HG03442 (cell line): Measurements from ENCODE around the gene ORAI3.

Experiments used
- ATAC-seq: cut with Tn5 transposase; IDR thresholded peaks from one replicate; pipeline ENCODE4 v1.9.1; 2021; ENCODE audit warnings: mild to moderate bottlenecking, moderate library complexity; ENCODE audit not compliant: unreplicated experiment

Gene ORAI3

GRCh38 chr16:30946671-30947540 is 2.0 kb upstream of the ORAI3 start:
- ATAC-seq, result no peak

GRCh38 chr16:30947541-30947858 is 1.4 kb upstream of the ORAI3 start:
- ATAC-seq, result no peak

- ATAC-seq, result no peak
These were observed 805 bp upstream of the ORAI3 start for GRCh38 chr16:30947859-30948666.

DNA sequence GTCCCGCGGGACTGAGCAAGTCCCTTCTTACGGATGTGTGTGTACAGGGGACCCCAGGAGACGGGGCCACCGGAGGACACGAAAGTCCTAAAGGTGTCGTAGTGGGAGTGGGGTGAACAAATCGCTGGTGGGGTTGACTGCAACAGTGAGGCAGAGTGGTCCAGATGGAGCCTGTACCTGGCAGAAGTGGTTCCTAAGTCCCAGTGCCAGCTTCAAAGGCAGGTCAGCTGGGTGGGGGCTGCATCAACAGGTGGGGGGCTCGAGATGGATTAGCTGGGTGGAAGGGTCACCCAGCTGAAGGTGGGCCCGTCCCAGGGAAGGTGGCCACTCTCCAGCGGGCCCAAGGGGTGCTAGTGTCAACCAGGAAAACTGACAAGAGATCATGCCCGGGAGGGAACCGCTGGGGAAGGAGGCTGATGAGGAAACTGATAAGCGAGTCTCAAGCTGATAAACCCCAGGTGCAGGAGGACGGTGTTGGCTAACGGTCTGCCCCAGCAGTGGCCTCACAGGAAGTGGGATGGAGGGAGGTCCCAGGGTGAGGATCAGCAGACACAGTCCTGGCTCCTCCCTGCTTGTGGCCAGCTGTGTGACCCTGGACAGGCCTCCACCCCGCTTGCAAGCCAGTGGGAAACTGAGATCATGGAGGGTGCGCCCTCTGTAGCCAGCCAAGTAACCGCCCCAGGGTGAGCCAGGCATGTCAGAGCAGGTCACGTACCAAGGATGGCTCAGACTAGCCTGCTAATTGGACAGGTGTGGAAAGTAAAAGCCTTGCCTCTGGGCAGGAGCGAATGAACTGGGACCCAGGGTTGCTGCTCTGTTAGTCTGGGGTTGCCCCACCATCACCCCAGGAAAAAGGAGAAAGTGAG is 1.0 kb downstream of the ORAI3 start:
- peak; percentile 56 for ATAC-seq

DNA sequence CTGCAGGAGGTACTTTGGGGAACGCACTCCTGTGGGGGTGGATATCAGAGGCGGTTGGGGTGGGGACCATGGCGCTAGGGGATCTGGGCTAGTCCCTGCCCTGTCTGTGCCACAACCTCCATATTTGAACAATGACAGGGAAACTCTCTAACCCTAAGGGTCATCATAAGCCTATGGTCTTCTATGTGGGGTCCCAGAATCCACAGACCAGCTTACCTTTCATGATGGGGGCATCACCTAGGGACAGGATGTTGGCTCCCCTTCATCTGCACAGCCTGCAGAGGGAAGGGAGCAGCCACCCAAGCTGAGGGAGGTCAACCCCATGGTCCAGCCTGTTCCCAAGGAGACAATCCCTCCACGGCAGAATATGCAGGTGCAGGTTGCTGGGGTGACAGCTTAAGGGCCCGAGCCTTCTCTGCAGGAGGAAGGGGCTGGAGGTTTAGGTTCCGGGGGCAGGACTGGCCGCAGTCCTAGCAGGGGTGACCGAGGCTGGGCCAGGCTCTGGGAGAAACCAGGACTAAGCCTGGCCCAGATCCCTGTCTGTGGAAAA is 1.7 kb downstream of the ORAI3 start:
- no peak for ATAC-seq

- no peak for ATAC-seq
These were observed 2.3 kb downstream of the ORAI3 start for GRCh38 chr16:30951193-30951592.

DNA sequence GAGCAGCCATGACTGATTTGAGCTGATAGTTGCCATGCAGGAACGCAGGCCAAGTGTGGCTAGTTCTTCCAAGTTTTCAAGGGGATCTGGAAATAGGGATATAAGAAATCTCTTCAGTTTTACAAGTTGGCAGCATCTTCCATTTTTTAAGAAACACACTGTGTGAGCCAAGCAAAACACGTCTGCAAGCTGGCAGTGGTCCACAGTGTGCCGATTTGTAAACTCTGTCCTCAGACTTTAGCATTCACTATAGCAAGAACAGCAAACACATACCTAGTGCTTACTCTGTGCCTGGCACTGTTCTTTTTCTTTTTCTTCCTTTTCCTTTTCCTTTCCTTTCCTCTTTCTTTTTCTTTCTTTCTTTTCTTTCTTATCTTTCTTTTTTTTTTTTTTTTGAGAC is 2.9 kb downstream of the ORAI3 start:
- no peak for ATAC-seq

- no peak for ATAC-seq
These were observed 4.2 kb downstream of the ORAI3 start for GRCh38 chr16:30953111-30953510.

GRCh38 chr16:30953511-30954124 is 4.8 kb downstream of the ORAI3 start:
- no peak for ATAC-seq

DNA sequence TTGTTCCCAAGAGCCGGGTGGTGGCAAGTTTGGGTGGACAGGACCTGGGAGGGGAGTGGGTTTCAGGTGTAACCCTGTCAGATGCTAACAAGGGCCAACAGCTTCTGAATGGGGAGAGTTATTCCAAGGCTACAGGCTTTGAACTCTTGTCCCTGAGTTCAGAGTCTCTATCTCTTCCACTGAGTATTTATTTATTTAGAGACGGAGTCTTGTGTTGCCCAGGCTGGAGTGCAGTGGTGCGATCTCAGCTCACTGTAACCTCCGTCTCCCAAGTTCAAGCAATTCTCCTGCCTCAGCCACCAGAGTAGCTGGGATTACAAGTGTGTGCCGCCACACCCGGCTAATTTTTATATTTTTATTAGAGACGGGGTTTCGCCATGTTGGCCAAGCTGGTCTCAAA is 6.1 kb downstream of the ORAI3 start:
- ATAC-seq, result no peak

DNA sequence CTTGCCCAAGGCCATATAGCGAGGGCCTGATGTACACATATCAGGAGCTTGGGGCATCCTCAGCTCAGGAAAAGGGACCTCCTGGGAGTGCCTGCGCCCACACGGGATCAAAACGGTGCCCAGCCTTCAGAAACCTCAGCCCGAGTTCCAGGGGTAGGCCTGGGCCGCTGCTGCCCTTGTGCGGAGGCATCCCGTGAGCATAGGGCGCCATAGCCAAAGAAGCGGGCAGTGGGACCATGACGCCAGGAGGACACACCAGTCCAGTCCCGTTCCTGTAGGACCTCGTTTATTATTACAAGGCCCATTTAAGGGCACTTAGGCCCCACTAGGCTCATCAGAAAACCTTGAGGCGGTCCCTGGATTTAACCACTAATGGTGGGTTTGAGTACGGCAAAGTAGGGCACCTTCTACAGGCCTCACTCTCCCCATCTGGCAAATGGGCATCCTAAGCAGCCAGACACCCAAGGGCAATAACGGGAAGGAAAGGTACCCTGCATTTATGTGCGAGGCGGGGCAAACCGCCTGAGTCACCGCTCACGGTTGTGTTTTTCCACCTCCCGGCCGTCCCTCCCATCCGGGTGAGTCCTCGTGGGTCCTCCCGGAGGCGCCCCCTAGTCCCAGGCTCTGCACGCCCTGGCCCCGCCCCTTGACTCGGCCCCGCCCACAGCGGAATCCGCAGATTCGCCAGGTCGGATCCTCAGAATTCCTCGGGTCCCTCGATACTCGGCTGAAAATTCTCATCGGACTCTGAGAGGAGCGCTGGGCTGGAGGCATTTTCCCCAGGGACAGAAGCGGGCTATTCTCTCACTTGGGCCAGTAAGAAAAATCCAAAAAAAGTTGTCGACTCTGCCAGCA is 8.0 kb downstream of the ORAI3 start:
- ATAC-seq, result peak; percentile 36

DNA sequence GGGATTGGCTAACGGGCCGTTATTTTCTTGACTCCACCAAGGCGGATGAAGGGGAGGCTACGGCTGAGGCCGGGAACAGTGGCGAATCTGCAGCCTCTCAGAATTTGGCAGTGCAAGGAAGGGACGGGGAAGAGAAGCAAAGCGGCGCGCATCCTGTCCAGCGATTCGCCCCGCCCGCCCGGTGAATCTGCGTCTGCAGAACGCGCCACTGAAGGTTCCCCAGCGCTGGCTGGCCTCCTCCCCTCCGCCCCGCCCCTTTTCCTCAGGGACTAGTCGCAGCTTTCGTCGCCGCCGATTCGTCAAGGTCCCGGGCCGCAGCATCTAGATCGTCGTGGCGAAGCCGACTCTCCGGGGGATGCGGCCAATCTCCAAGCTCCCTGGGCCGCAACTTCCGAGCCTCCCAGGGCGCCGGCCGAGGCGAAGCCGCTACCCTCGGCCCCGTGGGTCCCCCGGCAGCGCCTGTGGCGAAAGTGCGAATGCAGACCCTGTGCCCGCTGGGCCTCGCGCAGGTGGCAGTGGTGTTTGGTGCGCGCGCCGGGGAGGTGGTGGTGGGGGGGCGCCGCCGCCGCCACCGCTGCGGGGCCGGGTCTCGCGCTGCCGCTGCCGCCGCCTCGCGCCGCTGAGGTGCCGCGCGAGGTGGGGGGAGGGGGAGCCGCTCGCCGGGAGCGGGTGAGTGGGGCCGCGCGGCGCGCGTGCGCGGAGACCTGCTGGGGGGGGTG is 8.7 kb downstream of the ORAI3 start, which contains the start of gene SETD1A:
TSS of gene SETD1A (plus strand) at position 299 of the 719 bp plus-strand sequence. CDS start 978 bp downstream, outside the sequence.
- peak; percentile 60 for ATAC-seq

GRCh38 chr16:30958175-30959079 is 9.6 kb downstream of the ORAI3 start:
- ATAC-seq, result peak; percentile 33

- no peak for ATAC-seq
These were observed 12.5 kb downstream of the ORAI3 start for GRCh38 chr16:30961384-30961783.

DNA sequence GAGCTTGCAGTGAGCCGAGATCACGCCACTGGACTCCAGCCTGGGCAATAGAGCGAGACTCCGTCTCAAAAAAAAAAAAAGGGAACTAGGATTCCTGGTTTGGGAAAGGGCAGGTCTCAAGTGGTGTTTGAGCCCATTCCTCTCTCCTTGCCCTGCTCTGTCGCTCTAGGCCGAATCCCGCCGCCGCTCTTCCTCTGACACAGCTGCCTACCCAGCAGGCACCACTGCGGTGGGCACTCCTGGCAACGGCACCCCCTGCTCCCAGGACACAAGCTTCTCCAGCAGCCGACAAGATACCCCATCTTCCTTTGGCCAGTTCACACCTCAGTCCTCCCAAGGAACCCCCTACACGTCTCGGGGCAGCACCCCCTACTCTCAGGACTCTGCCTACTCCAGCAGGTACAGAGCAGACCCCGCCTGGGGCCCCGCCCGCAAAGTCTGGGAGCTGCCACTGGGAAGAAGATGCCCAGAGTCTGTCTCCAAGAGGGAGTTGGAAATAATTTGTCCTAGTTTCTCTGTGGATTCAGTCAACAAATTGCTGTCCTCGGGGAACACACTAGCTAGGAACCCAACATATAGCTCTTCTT is 15.2 kb downstream of the ORAI3 start:
- ATAC-seq, result no peak

- no peak for ATAC-seq
These were observed 15.8 kb downstream of the ORAI3 start for GRCh38 chr16:30964574-30965226.

DNA sequence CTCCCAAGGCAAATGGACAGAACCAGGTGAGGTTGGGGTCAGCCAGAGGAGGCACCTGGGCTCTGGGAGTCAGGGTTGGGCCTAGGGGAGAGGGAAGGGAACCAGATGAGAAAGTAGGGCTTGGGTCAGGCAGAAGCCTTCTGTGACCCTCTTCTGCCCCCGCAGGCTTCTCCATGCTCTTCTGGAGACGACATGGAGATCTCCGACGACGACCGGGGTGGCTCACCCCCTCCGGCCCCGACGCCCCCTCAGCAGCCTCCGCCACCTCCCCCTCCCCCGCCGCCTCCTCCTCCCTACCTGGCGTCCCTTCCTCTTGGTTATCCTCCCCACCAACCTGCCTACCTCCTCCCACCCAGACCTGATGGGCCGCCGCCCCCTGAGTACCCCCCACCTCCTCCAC is 16.6 kb downstream of the ORAI3 start:
- no peak for ATAC-seq
